Esophagus squamous epithelium (tissue), 4 donors: ENCODE data around the gene ASPDH.

Experiments used
- POLR2A ChIP-seq, 4 donors: fragments of 450-650 bp; IDR thresholded peaks; one replicate each; pipeline ENCODE4 v1.6.1; 2017; ENCODE audit warnings: antibody characterized with exemption in 4 of 4, mild to moderate bottlenecking in 4 of 4, moderate library complexity in 3 of 4
- TF ChIP-seq, protein P1 (sequence below), 6 experiments: fragments of 450-650 bp in 4 of 6; fragments of 200-600 bp in 2 of 6; sonication (generic) in 2 of 6; IDR thresholded peaks; one replicate each; pipeline ENCODE4 v1.5.1; 2016 to 2019; ENCODE audit warnings: antibody characterized with exemption in 6 of 6, mild to moderate bottlenecking in 4 of 6, moderate library complexity in 4 of 6

DNA sequence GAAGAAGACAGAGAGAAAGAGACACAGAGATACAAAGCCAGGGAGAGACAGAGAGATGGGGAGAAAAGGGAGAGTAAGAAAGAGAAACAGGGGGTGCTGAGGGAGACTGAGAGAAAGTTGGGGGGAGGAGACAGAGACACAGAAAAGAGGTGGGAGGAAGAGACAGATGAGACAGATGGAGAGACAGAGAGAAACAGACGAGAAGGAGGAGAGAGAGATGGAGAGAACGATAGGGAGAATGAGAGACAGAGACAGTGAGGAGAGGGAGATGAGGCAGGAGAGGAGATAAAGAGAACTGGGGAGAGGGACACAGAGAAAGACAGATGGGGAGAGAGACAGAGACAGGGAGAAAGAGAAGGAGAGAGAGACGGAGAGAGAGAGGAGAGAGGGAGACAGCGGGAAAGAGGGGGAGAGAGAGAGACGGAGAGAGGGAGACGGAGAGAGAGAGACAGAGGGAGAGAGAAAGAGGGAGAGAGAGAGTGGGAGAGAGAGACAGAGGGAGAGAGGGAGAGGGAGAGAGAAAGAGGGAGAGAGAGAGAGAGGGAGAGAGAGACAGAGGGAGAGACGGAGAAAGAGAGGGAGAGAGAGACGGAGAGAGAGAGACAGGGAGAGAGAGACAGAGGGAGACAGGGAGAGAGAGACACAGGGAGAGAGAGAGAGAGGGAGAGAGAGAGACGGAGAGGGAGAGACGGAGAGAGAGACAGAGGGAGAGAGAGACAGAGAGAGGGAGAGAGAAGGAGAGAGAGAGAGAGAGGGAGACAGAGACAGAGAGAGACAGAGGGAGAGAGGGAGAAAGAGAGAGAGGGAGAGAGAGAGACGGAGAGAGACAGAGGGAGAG, 15.3 kb downstream of the ASPDH start:
- no peak for TF ChIP-seq POLR2A (IDR thresholded peaks at IDR 0.05)
- TF ChIP-seq, protein P1, sequence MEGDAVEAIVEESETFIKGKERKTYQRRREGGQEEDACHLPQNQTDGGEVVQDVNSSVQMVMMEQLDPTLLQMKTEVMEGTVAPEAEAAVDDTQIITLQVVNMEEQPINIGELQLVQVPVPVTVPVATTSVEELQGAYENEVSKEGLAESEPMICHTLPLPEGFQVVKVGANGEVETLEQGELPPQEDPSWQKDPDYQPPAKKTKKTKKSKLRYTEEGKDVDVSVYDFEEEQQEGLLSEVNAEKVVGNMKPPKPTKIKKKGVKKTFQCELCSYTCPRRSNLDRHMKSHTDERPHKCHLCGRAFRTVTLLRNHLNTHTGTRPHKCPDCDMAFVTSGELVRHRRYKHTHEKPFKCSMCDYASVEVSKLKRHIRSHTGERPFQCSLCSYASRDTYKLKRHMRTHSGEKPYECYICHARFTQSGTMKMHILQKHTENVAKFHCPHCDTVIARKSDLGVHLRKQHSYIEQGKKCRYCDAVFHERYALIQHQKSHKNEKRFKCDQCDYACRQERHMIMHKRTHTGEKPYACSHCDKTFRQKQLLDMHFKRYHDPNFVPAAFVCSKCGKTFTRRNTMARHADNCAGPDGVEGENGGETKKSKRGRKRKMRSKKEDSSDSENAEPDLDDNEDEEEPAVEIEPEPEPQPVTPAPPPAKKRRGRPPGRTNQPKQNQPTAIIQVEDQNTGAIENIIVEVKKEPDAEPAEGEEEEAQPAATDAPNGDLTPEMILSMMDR (IDR thresholded peaks at IDR 0.05) = no peak
